GM13976 (cell line): Measurements from ENCODE around the gene TBX10.

Source experiments
- DNase-seq: peaks from one replicate; pipeline ENCODE4 v3.0.0; 2012; ENCODE audit warnings: low spot score
- CTCF ChIP-seq: IDR thresholded peaks from 2 replicates; pipeline ENCODE4 v1.5.1; 2012; ENCODE audit warnings: borderline replicate concordance, mild to moderate bottlenecking; ENCODE audit not compliant: insufficient read depth; ENCODE audit errors: extremely low read depth, missing control alignments, control extremely low read depth
- in situ Hi-C: fragments of 300-500 bp; cut with MboI; formaldehyde crosslinking; loops from one replicate; pipeline ENCODE4 v1.12.0; 2022; ENCODE audit warnings: low sequenced_read_pairs, mixed read lengths, inconsistent platforms; ENCODE audit not compliant: unreplicated experiment

Gene TBX10

DNA sequence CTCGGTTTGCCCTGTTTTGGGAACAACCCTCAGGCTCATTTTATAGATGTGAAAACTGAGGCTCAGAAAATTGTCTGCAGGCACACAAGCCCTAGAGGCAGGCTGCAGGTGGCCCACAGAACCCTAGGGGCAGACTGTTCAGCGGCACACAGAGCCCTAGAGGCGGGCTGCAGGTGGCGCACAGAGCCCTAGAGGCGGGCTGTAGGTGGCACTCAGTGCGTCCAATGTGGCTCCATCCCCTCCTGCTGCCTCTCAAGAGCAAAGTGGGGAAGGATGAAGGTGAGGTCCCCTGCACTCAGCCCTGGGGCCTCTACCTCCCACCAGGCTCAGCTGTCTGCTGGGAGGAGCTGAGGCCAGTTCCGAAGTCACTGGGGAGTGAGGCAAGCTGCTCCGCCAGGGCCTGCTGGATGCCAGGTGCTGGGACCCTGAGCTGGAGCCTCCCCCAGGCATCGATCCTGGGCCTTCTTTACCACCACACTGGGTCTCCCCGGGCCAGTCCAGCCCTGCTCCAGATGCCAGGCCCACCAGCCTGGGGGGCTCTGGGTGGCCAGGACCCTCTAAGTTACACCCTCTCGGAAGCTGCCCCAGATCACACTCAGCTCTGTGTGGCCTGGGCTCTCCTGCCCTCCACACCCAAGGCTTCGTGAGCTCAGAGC lies 8.7 kb upstream of the TBX10 start:
- peak; percentile 57 for TF ChIP-seq CTCF
- in situ Hi-C loops = no loop called here
- peak; percentile 78 for DNase-seq

DNA sequence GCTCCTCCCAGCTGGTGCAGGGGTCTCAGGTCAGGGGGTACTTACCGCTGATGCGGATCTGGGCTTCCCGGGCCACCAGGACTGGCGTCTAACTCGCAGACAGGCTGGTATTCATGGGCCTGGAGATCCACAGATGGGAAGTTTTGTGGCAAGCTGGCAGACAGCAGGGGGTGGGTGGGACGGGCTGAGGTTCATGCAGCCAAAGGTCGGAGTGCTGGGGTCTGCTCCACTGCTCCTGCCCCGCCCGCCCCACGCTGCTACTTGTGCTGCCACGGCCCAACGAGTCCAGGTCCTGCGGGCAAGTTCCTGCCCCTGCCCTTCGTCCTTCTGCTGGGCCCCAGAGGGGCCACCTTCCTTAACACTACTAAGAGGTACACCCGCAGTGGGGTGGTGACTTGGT lies 7.9 kb upstream of the TBX10 start:
- TF ChIP-seq CTCF = no peak
- in situ Hi-C loops = no loop called here
- no peak for DNase-seq

GRCh38 chr11:67646535-67647336 lies 7.2 kb upstream of the TBX10 start:
- in situ Hi-C loops = no loop called here
- DNase-seq = peak; percentile 65
- TF ChIP-seq CTCF = no peak

DNA sequence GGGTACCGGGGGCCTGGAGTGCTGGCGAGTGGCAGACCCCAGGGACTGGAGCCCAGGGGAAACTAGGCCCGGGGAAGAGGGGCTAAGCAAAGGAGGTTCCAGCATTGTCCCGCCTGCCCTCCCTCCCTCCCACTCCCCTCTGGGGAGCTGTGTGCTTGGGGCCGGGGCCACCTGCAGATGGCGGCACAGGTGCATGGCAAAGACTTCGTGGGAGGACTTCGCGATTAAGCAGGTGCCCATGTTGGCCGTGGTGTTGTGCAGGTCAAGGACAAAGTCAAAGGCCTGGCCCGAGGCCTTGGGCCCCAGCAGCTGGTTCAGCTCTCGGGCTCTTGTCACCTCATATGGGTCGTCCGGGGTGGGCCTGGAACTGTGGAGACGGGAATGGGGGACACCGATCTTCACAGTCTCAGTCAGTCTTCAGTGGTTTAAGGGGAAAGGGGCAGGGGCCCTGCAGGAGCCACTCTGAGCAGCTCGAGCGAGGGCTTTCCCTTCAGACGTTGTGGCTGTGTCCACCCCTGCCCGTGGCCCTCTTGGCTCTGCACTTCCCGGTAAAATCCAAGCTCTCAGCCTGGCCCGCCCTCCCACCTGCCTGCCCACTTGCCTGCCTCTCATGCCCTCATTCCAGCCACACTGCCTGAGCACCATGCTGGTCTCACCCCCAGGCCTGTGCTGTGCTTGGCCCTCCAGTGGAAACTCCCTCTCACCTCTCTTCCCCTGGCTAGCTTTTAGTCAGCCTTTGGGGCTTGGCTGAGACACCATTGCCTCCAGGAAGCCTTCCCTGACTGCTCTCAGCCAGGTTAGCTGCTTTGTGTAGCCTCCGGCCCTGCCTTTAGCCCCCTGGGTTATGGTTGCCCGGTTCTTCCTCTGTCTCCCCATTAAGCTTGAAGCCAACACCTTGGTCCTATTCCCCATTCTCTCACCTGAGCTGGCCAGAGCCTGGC lies 6.2 kb upstream of the TBX10 start:
- no peak for TF ChIP-seq CTCF
- in situ Hi-C loops = no loop called here
- no peak for DNase-seq

DNA sequence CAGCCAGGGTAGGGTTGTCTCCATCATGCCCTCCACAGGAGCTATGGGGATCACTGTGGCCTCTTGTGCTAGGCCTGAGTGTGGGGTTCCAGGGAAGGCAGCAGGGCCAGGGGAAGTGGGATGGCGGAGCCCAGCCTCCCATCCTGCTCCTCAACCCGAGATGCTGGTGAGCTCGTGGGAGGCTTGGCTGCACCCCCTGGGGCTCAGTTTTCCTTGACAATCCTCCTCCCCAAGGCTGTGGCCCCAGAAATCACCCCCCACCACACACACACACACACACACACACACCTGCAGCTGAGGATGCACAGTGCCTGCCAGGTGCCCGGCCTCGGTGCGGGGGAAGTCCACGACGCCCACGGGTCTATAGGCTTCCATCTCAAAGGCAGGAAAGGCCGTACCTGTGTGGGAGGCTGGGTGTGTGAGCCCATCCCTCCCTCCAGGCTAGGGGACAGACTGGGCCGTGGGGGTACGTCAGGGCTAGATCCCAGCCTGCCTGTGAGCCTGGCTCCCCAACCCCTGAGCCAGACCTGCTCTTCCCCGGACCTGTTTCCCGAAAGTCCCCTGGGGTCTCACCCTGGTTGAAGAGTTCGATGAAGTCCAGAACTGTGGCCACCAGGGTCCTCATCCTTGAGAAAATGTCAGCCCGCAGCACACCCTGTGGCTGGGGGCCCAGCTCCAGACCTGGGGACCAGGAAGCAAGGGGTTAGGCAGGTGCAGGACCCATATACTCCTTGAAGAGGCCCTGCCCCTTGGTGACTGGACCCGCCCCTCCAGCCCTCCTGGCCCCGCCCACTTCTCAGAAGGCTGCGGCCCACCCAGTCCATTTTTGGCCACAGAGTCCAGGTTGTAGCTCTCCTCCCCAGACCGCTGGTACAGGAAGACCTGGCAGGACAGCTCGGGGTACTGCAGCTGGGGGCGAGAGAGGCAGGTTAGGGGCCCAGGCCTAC lies 5.2 kb upstream of the TBX10 start:
- in situ Hi-C loops = no loop called here
- TF ChIP-seq CTCF = no peak
- DNase-seq = no peak
